ENCODE data around the gene PAK5.

The PAK5 gene

DNA sequence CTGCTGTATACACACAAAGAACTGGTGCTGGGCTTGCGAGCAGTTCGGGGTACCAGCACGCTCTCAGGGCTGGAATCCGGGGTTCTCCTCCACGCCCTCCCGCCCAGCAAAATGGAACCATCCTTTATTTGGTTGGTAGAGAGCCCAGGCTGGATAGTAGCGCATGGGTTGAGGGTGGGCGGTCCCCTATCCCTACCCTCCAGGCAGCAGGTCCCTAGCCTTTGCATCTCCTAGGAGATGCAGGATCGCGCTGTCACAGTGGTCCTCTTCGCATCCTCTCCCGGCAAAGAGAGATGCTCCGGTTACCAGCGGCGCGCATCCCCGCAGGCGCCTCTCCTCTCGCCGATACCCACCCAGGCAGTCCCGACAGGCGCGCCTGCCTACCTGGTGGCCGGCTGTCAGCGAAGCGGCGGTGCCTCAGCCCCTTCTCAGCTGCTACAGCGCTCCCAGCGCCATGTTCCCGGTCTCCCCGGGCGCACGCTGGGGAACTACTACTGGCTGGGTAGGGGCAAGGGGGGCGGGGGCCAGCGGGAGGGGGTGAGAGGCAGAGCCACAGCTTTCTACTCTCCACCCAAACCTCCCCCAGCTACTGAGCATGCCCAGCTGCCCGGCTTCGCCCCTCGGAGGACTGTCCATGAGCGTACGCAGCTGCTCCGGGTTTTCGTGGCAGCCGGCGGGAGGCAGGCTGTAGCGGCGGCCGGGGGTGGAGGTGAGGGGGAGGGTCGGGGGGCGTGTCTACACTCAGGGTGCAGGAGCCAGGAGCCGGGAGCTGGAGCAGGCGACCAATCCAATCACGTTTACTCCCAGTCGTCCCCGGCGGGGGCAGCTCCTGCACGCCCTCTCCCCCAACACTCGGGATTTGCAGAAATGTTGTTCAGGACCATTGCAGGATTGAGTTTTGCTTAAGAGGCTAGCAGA is at the start of gene PAK5:
Gene PAK5 (minus strand): TSS at position 699 of the 918 bp plus-strand sequence. CDS start 194,748 bp downstream, outside the sequence.
- no peak for DNase-seq (ENCODE audit: low read depth in 1 of 2, low spot score in 1 of 2)

DNA sequence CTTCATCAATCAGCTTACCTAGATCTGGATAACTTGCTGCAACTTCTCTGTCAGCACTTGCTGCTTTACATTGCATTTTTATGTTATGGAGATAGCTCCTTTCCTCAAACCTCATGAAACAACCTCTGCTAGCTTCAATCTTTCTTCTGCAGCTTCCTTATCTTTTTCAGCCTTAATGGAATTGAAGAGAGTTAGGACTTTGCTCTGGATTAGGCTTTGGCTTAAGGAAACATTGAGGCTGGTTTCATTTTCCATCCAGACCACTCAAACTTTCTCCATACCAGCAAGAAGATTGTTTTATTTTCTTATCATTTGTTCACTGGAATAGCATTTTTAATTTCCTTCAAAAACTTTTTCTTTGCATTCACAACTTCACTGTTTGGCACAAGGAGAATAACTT is 48.8 kb upstream of the PAK5 start:
- no peak for DNase-seq (ENCODE audit: low read depth in 1 of 2, low spot score in 1 of 2)

DNA sequence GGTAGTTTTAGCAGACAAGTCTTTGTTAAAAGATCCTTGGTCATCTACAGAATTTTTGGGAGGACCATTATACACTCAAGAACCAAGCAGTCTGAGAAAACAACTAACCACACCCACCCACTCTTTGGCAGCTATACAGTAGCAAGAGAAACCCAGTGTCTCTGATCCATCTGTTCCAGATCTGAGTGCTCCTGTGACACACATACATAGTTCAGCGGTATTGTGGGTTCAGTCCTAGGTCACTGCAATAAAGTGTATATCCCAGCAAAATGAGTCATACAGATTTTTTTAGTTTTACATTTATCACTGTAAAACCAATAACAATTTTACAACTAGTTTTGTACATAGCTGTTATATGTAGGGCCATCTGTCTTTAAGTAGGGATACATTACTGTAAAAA is 47.4 kb upstream of the PAK5 start:
- DNase-seq (ENCODE audit: low read depth in 1 of 2, low spot score in 1 of 2) = no peak

DNA sequence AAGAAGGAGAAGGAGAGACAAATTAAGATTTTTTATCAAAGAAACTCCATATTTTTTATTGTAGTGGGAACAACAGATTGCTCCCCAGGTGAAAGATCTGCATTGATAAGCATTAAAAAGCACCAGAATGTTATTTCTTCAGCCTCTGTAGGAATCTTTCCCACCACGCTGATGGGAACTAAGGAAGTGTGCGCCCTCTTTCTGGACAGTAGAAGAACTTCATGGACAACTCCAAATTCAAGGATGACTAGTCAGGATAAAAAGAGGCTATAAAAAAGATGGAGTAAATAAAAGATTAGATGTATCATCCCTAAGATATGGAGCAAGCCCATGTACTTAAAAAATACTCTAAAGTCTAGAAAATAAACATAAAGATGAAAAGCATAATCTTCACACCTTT is 45.8 kb upstream of the PAK5 start:
- no peak for DNase-seq (ENCODE audit: low read depth in 1 of 2, low spot score in 1 of 2)

DNA sequence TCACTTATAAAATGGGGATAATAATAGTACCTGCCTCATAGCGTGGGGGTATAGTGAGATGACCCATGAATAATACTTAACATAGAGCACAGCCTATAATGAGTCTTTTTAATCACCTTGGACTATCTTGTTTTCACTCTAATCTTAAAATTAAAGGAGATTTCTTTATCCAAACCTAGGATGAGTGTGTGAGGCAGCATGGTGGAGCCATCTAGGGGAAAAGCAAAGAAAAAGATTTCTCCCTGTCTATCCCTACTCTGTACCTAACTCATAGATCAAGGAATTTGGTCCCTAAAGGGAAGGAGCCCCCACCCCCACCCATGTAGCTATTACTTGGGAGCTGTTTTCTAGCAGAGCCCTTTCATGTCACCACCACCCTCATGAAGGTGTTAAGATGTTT is 45.2 kb upstream of the PAK5 start:
- no peak for DNase-seq (ENCODE audit: low read depth in 1 of 2, low spot score in 1 of 2)

DNA sequence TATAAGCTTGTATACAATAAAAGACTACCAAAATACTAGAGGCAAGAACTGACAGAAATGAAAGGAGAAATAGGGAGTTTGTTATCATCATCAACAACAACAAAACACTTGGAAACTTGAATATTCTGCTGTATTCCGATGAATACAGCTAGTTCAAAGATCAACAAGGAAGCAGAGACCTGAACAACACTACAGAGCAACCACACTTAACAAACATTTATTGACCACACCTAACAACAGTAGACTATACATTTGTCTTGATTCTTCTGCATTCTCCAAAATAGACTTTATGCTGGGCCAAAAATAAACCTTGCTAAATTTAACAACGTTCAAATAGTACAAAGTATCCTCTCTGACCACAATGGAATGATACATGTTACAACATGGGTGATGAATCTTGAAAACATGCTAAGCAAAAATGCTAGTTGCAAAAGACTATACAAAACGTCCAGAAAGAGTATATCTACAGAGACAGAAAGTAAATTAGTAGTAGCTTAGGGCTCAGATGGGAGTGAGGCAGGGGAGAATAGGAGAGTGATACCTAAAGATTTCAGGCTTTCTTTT is 39.1 kb upstream of the PAK5 start:
- DNase-seq (ENCODE audit: low read depth in 1 of 2, low spot score in 1 of 2) = no peak

DNA sequence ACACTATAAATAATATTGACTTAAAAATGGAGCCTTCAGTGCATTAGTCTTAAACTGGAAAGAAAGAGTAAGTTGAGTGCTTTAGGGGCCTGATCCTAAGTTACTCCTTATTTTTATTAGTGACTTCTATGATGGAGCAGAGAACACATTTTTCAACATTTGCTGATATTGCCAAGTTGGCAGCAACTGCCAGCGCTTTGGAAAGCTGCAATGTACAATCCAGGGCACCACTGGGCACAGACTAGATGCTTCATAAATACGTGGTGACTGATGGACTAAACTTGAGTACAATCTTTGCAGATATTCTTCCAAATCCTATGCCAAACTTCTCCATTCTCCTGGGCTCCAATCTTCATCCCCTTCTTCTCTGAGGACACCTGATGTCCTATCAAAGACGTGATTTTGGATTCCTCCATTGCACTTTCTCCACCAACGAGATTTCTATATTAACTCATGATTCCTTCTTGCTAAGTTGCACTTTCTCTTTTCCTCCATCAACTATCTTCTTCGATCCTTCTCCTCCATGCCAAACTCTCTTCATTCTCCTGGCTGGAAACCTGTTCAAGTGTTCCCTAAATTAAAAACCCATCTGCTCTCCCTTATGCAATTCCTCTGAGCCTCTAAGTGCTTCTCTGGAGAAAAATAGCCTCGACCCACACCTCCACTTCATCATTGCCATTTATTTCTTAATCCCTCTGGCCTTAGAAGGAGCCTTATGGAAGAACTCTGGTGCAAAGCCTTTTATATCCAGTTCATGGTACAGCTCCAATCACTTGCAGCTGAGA is 28.5 kb upstream of the PAK5 start:
- DNase-seq (ENCODE audit: low read depth in 1 of 2, low spot score in 1 of 2) = no peak

DNA sequence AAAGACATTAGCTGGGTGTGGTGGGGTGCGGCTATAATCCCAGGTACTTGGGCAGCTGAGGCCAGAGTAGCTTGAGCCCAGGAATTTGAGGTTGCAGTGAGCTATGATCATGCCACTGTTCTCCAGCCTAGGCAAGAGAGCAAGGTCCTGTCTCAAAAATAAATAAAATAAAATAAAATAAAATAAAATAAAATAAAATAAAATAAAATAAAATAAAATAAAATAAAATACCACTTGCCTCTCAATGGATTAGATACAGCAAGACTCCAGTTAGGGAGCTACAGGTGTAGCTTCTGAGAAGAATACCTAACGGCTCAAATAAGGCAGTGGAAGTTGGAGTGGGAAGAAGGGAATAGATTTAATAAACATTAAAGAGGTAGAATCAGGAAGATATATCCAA is 13.7 kb upstream of the PAK5 start:
- DNase-seq (ENCODE audit: low read depth in 1 of 2, low spot score in 1 of 2) = no peak

DNA sequence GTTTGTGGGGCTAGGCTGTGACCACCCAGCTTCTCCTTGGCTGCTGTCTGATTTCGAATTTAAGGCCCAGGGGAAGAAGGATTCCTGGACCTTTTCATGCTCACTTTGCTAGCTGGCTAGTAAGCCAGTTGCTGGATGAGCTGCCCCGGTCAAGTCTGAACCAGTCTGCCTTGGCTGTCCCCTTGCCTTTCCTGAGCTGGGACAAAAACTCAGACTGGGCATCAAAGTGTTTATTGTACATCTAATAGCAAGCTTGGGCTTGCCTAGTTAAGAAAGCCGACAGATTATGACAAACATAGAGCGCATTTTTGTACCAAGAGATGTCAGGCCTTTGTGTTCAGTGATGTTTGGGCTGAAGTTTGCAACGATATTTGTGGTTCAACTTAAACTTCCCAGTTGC is 750 bp upstream of the PAK5 start:
- DNase-seq (ENCODE audit: low read depth in 1 of 2, low spot score in 1 of 2) = no peak

DNA sequence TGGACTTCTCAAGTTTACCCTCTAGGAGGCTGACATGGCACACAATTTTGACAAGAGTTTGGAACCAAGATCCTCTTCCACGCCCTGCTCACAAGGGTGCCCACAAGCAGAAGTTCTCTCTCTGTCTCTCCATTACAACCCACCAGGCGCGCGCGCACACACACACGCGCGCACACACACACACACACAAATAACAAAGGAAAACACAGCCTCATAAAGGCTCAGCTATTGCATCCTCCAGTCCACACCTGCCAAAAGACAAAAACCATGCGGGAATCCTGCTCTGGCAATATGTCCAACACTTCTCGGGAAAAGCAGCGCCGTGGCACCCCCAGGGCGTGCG is 870 bp downstream of the PAK5 start:
- no peak for DNase-seq (ENCODE audit: low read depth in 1 of 2, low spot score in 1 of 2)

DNA sequence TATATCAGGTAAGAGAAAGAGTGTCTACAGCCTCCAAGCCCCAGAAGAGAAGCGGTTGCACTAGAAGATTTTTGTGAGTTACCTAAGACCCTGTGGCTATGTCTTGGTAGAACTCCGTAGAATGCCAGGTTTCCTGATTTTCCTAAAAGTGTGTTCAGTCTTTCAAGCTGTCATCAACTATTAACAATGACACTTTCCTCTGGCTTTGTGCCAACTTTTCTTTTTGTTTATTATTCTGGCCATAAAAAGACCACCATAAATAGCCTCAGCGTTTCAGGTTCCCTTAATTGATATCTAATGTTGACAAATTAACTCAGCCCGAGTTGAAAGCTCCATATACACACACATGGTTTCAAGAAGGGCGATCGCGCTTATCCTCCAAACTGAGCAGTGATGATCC is 1.2 kb downstream of the PAK5 start:
- DNase-seq (ENCODE audit: low read depth in 1 of 2, low spot score in 1 of 2) = no peak

DNA sequence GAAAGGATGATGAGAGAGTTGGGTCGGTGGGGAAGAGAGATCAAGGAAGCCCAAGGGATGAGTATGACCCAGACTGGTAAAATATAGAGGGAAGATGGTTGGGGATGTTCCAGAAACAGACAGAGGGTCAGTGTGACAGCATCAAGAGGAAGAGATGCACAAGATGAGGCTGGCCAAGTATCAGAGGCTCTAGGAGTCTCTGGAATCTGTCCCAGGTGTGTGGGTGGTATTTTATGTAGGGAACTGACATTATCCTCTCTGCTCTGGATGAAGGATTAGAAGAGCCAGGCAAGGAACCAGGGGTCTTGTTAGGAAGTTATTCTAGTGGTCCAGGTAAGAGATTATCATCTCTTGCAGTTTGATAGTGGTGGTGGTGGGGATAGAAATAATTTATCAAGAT is 3.6 kb downstream of the PAK5 start:
- DNase-seq (ENCODE audit: low read depth in 1 of 2, low spot score in 1 of 2) = no peak

DNA sequence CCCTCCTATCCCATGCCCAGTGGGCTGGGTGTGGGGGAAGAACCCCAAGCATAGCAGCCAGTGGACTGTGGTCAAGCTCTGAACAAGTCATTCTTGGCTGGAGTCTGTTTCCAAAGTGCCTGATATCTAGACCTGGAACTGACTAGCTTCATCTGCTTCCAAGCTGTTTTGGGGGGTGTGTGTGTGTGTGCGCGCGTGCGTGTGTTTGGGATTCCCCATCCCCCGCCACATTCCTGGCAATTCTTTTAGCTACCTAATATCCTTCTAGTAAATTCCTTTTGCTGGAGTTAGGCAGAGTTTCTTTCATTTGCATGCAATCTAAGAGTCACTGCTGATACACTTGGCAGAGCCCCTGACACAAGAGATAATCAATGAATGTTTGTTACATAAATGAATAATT is 7.8 kb downstream of the PAK5 start:
- DNase-seq (ENCODE audit: low read depth in 1 of 2, low spot score in 1 of 2) = no peak

DNA sequence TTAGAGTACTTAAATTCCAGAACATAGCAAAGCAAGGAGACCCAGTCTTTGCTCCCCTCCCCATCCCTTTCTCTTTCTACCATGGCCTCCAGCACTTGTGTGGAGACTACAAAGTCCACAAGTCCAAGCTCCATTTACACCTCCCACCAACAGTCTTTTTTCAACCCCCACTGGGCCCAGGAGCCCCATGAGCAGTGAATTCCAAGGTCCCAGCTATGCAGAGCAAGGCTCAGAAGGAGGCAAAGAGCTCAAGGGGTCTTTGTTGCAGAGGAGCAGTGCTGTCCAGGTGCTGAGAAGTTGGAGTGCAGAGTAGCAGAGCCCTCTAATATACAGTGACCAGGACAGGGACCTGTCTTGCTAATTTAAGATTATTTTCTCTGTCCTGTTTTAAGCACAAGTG is 9.0 kb downstream of the PAK5 start:
- no peak for DNase-seq (ENCODE audit: low read depth in 1 of 2, low spot score in 1 of 2)

DNA sequence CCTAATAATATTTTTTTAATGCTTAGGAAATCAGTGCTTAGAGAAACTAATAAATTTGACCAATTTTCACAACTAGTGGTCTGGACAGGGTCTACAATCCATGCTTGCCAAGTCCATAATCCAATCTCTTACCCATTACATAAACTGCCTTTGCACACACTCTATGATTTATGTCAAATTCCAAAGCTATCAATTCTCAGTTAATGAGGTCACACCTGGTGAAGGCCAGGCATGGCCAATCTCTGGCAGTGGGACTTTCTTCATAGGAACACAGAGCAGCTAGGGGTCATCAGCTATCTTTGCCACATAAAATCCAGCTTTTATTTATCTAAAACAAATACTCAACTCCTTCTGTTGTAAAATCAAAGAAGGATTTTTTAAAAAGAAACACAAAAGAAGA is 21.2 kb downstream of the PAK5 start:
- no peak for DNase-seq (ENCODE audit: low read depth in 1 of 2, low spot score in 1 of 2)

DNA sequence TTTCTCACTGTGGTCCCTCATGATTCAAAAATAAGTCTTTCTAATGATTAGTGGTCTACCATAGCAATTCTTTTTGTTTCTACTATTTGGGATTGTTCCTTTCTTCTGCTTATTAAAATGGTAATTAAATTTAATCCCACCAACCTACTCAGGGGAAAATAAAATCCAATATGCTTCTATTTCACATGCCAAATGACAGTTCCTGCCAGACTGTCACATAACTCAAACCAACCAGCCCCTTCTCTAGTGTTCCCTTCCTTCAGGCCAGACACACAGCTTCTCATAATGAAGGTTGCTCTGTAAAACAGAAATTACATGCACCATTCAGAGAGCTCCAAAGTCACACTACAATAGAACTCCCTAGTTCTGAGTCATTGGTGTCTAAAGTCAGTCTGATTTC is 23.2 kb downstream of the PAK5 start:
- no peak for DNase-seq (ENCODE audit: low read depth in 1 of 2, low spot score in 1 of 2)

DNA sequence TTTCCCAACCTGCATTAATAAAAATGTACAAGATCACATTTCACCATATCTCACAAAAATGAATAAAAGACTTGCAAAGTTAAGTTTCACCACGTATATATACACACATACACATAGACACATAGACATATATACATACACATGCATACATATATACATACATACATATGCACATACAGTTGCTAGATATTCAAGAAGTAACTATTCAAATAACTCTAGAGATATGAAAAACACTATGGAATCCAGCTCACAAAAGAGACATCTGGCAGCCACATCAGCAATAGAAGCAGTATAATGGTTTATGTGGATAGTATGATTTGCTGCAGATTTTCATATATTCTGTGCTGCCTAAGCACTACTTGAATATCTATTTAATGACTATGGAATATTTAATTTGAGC is 28.1 kb downstream of the PAK5 start:
- no peak for DNase-seq (ENCODE audit: low read depth in 1 of 2, low spot score in 1 of 2)

DNA sequence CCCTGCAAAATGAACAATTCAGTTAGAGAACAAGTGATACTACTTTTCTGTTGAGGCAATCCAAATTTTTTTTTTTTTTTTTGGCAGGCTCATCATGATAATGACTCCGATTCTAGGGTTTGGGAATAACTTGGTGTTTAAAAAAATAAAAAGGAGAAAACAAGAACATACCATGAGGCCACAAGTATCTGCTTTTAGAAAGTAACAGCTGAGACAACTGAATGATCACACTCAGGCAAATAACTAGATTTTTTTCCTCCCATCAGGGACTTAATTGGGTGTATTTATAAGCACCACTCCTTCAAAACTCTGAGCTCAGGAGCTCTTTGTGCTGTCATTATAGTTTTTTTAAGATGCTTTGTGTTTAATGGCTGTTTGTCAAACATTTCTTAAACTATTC is 29.6 kb downstream of the PAK5 start:
- no peak for DNase-seq (ENCODE audit: low read depth in 1 of 2, low spot score in 1 of 2)

DNA sequence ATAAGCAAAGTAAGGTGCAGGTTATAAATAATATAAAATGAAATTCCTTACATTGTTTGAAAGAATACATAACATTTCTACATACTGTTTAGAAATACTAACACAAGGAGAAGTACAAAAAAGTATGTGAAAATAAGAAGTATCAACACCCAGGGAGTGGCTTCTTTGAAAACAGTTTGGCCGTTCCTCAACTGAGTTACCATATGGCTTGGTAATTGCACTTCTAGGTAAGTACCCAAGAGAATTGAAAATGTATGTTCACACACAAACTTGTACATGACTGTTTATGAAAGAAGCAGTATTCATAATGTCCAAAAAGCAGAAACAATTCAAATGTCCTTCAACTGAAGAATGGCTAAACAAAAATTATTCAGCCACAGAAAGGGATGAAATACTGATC is 30.7 kb downstream of the PAK5 start:
- DNase-seq (ENCODE audit: low read depth in 1 of 2, low spot score in 1 of 2) = no peak

DNA sequence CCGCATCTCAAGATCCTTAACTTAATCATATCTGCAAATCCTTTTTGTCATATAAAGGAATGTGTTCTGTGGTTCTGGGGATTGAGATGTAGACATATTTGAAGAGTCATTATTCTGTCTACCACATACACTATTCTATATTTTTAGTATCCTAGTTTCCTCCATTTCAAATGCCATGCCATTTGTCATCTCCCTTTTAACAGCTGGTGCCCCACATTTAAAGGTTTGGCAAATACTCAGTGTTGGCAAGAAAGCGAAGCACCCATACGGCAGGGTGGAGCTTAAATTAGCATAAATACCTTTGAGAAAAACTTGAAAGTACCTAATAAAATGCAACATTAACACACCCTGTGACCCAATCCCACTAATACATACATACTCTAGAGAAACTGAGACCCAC is 31.7 kb downstream of the PAK5 start:
- no peak for DNase-seq (ENCODE audit: low read depth in 1 of 2, low spot score in 1 of 2)

DNA sequence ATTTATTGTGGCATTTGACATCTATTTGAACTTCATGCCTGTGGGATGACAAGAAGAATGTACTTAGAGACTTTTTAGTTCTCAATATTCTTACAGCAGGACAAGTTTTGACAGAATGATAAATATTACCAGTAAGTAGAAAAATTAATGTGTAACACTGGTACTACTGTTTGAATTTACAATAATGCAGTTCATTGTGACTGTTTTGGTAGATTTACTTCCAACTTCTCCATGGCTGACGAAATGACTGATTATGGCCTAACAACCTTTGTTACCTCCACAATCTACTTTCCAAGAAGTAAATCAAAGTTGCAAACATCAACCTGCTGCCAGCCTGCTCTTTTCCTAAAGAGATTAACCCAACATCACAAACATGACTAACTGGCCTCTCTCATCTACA is 38.5 kb downstream of the PAK5 start:
- DNase-seq (ENCODE audit: low read depth in 1 of 2, low spot score in 1 of 2) = no peak

DNA sequence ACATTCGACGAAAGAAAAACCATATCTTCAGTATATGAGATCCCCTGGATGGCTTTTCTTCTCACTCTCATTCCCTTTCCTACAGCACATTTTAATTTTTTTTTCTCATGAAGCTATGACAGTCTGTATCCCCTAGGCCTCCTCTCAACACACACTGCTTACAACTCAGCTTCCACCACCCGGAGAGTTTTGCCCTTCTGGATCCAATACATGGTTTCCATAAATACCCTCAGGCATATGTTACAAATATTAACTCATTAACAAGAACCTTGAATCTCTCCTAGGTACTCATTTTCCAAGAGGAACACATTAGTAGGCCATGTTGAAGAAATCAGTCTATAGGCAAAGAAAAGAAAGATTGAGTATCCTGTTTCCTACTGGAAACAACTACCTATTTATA is 44.0 kb downstream of the PAK5 start:
- DNase-seq (ENCODE audit: low read depth in 1 of 2, low spot score in 1 of 2) = no peak
